NT2/D1 (cell line): ENCODE results near the gene DEPDC7.

Experiments
- YY1 ChIP-seq: IDR thresholded peaks from 2 replicates; pipeline ENCODE4 v1.6.1; 2011; ENCODE audit not compliant: insufficient read length, insufficient read depth
- ZNF274 ChIP-seq: IDR thresholded peaks from 2 replicates; pipeline ENCODE4 v1.6.1; 2011; ENCODE audit warnings: mild to moderate bottlenecking, low read depth, low read length

DNA sequence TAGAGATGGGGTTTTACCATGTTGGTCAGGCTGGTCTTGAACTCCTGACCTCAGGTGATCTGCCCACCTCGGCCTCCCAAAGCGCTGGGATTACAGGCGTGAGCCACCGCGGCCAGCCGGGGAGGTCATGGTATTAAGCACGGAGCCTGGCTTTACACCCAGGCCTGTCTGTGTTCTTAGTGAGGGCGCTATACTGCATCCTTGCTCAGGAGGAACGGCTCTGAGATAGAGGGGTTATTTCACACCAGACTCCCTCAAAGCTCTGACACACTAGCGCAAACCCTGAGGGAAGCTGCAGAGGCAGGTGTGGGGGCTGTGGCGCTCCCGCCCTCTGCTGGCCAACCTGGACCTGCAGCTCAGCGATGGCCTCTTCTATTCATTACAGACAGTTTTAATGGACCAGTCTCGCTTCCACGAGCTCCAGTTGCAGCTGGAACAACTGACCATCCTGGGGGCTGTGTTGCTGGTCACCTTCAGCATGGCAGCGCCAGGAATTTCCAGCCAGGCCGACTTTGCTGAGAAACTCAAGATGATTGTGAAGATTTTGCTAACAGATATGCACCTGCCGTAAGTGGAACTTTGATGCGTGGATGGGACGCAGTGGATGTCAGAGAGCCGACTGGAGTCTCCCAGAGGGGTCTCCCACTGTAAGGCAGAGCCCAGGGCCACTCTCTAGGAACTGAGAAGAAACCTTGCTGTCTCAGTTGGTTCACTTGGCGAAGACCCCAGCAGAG, 49.9 kb downstream of the DEPDC7 start:
- TF ChIP-seq ZNF274 (no peak), YY1 (no peak)
